HG03354 (cell line): Measurements from ENCODE around the gene RBM3.

Experiments
- ATAC-seq: cut with Tn5 transposase; IDR thresholded peaks from one replicate; pipeline ENCODE4 v1.9.1; 2021; ENCODE audit warnings: mild to moderate bottlenecking; ENCODE audit not compliant: unreplicated experiment, poor library complexity, severe bottlenecking

Gene RBM3

GRCh38 chrX:48613502-48614160 is 39.3 kb downstream of the RBM3 start:
- no peak for ATAC-seq

- ATAC-seq: no peak
These were observed 42.3 kb downstream of the RBM3 start for GRCh38 chrX:48616576-48616975.

GRCh38 chrX:48617542-48618340 is 43.5 kb downstream of the RBM3 start:
- no peak for ATAC-seq

GRCh38 chrX:48626401-48627298 is 52.4 kb downstream of the RBM3 start:
- ATAC-seq: no peak
